Stimulated activated CD4-positive, alpha-beta T cell treated with anti-CD3 and anti-CD28 coated beads, Interleukin-2, amount 100 ng/mL, for 48 hours (primary cell): ENCODE results near the gene POP4.

ENCODE experiments used
- DNase-seq, 2 donors: peaks; one replicate each; pipeline ENCODE4 v3.0.0-alpha.2; 2020

Gene POP4

GRCh38 chr19:29665826-29666577, 59.9 kb downstream of the POP4 start:
- DNase-seq, result no peak
